Activated CD4-positive, alpha-beta T cell treated with anti-CD3 and anti-CD28 coated beads for 24 hours (primary cell): ENCODE results near the gene LRRC8D.

ENCODE experiments used
- DNase-seq, 2 donors: peaks; one replicate each; pipeline ENCODE4 v3.0.0-alpha.2; 2020; ENCODE audit warnings: low read depth in 2 of 2

LRRC8D gene

DNA sequence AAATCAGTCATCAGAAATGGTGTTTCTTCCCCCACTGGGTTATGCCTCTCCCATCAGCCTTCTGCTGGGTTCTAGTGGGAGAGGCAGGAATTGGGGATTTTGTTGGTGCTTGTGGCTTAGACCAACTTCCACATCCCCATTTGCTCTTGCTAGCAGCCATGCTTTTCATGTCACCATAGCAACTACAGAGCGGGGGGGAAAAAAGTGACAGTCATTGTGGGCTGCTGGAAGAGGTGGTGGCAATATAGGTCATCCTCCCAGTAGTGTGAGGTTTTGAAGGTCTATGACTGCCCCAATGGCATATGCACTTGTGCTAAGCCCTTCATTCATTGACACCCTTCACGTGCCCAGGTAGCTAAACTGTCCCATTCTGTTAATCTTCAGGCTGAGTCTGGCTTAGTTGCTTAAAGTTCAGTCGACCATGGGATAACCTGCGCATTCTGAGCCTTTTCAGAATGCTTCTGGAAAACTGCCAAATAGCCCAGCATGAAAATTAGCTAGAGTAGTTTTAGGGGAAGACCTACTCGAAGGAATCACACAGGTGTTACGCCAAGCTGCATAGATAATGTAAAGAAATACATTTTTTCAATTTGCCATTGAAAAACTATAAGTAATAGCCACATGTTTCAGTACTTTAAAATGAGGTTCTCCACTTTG is 120.4 kb downstream of the LRRC8D start:
- no peak for DNase-seq

DNA sequence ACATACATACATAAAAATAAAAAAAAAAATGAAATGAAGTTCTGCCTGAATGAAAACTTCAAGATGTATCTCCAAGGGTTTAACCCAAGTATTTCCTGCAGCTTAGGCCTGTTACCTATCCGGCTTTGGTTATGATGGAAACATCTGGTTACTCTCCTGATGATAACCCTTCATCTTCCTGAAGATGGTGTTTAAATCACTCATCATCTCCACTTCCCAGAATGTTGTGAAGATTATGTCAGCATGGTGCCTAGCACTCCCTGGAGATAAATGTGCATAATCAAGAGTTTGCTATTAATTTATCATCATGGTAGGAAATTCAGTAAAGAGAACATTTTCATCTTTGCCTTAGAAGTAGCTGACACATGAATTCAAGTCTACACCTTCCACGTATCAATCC is 121.2 kb downstream of the LRRC8D start:
- no peak for DNase-seq

GRCh38 chr1:89942825-89943658 is 122.2 kb downstream of the LRRC8D start:
- DNase-seq, result no peak

- DNase-seq, result no peak
Observed at GRCh38 chr1:89943846-89944781, 123.3 kb downstream of the LRRC8D start.

DNA sequence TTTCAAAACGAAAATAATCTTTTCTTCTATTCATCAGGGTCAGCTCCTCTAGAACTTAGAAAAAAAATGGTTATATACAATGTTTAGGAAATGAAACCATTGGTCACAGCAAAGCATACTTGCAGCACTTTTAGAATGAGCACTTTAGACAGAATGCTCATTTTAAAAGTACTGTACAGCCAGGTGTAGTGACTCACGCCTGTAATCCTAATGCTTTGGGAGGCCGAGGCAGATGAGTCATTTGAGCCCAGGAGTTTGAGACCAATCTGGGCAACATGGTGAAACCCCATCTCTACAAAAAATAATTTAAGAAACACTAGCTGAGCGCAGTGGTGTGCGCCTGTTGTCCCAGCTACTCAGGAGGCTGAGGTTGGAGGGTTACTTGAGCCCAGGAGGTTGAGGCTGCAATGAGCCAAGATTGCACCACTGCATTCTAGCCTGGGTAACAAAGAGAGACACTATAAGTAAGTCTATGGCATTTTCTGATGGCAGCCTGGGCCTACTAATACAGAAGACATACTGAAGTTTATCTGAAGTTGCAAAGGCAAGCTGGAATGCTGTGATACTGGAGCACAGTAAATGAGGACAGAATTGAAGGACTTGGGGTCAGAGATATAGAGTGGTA is 125.1 kb downstream of the LRRC8D start:
- DNase-seq, result no peak

GRCh38 chr1:89946532-89946931 is 125.7 kb downstream of the LRRC8D start:
- DNase-seq, result no peak

GRCh38 chr1:89948722-89949345 is 128.0 kb downstream of the LRRC8D start:
- DNase-seq, result no peak

DNA sequence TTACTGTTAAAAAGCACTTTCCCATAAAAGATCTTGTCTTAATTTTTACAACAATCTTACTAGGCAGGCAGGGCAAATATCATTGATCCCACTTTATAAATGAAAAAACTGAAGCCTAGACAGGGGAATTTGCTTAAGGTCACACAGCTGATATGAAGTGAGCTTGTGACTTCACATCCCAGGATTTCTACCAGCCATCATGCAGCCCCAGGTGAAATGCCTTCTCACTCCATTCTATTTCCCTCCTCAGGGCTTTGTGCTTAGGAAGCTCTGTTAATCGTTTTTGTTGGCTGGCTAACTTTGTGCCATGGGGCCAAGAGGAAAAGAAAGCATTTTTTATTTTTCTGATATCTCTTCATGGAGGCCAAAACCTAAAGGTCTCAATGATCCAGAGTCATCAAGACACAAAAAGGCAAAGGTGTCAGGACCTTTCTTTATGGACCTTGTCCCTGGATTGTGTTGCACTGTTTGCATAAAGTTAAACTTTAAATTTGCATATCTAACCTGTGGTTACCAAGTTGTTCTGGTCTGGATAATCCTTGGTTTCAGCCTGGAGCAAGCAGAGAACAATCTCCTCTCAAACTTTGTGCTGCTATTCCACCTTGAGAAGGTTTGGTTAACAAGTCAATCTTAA is 129.3 kb downstream of the LRRC8D start:
- DNase-seq, result no peak

DNA sequence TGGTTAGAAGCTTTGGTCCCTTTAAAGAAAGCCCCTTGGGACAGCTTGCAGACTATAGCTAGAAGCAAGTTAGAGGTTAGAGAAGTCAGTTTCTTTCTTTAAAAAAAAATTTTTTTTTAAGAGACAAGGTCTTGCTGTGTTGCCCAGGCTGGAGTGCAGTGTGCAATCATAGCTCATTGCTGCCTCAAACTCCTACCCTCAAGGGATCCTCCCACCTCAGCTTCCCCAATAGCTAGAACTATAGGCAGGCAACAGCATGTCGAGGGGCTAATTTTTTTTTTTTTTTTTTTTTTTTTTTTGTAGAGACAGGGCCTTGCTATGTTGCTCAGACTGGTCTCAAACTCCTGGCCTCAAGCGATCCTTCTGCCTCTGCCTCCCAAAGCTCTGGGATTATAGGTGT is 129.9 kb downstream of the LRRC8D start:
- no peak for DNase-seq

DNA sequence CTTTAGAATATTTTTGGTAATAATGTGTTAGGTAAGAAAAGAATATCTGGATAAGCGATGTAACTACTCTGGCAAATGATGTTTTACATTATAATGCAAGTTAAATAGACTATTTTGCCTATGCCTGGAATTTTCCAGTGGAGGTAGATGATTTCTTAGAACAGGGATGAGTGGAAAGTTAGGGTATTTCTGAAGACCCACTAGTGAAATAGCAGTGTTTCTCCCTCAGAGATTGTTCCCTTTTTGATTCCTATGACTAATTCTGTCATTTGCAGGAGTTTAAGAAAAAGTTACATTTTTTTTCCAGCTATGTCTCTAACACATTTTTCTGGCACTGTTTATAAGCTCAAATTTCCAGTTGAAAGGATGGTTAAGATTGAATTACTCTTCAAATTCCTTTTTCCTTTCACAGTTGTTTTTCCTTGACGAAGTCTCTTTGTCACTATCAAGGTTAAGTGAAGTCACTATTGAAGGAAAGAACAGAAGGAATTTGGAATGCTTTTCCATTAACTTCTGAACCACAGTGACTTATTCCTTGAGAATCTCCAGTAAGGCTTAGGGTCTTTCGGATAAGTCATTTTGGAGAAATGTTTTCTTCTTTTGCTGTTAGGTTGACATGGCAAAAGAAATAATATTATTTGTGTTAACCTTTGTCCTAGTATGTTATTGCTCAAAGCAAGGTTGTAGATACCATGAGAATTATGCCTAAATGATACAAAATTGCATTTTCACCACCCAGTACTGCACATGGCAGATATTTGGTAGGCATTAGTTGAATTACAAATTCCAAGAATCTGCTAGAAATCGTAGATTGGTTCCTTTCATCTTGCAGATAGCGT is 131.2 kb downstream of the LRRC8D start:
- no peak for DNase-seq

DNA sequence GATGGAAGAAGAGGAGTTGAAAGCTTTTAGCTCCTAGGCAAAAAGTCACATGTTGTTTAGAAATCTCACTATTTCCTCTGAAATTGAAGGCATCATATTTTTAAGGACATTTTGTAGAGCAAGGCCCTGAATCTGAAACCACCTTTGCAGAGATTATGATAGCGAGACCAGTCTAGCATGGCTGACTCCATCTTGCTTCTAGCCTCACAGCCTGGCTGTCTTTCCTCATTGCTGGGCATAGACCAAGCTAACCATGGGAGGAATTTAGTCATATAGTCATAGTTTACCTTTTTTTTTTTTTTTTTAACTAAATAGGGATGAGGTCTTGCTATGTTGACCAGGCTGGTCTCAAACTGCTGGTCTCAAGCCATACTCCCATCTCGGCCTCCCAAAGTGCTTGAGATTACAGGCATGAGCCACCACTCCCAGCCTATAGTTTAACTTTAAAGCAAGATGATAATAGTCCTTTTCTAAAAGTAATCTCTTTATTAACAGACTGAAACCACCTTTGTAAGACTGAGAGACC is 131.8 kb downstream of the LRRC8D start:
- DNase-seq, result no peak

- no peak for DNase-seq
Observed at GRCh38 chr1:89953131-89953626, 132.3 kb downstream of the LRRC8D start.

- DNase-seq, result no peak
Observed at GRCh38 chr1:89953929-89954328, 133.1 kb downstream of the LRRC8D start.

DNA sequence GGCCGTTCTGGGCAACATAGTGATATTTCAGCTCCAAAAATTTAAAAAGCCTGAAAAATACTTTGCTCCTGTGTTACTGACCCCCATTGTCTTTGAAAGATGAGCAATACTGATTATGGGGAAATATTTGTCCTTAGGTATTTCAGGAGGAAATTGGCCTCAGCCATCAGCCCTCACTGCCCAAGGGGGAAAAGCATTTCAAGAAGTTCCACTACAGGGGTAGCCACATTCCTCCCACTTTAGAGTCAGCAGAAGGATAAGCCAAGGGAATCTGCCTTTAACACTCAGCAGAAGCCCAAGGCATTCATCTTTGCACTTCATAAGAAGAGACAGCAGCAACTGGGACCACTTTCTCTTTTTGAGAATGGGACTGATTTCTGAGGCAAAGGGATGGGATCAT is 133.6 kb downstream of the LRRC8D start:
- DNase-seq, result no peak

- no peak for DNase-seq
Observed at GRCh38 chr1:89955311-89956205, 134.7 kb downstream of the LRRC8D start.

- no peak for DNase-seq
Observed at GRCh38 chr1:89957107-89957506, 136.3 kb downstream of the LRRC8D start.

- no peak for DNase-seq
Observed at GRCh38 chr1:89958851-89959654, 138.2 kb downstream of the LRRC8D start.

GRCh38 chr1:89959719-89960118 is 138.9 kb downstream of the LRRC8D start:
- DNase-seq, result no peak
